Effector memory CD4-positive, alpha-beta T cell (primary cell): ENCODE measurements around the gene THBD.

Experiments
- DNase-seq, 3 donors: peaks; one replicate each; pipeline ENCODE4 v3.0.0-alpha.2; 2020
- H3K27ac ChIP-seq: 2 replicates; pipeline ENCODE4 v1.7.0; 2013; ENCODE audit warnings: mild to moderate bottlenecking, low read length, moderate library complexity; ENCODE audit not compliant: insufficient read depth, poor library complexity, severe bottlenecking
- H3K27me3 ChIP-seq: replicated peaks from 2 replicates; pipeline ENCODE4 v1.7.0; 2013; ENCODE audit warnings: mild to moderate bottlenecking, low read length; ENCODE audit not compliant: insufficient read depth, control insufficient read depth, poor library complexity, severe bottlenecking
- H3K36me3 ChIP-seq: 2 replicates; pipeline ENCODE4 v1.7.0; 2013; ENCODE audit warnings: mild to moderate bottlenecking, low read length, moderate library complexity; ENCODE audit not compliant: control insufficient read depth, insufficient read depth
- H3K4me1 ChIP-seq: 2 replicates; pipeline ENCODE4 v1.7.0; 2013; ENCODE audit warnings: low read length, mild to moderate bottlenecking; ENCODE audit not compliant: control insufficient read depth, insufficient read depth, poor library complexity, severe bottlenecking
- H3K4me3 ChIP-seq: 2 replicates; pipeline ENCODE4 v1.7.0; 2013; ENCODE audit warnings: low read length, low read depth, mild to moderate bottlenecking; ENCODE audit not compliant: insufficient read depth, poor library complexity, severe bottlenecking
- H3K9me3 ChIP-seq: 2 replicates; pipeline ENCODE4 v1.7.0; 2013; ENCODE audit warnings: mild to moderate bottlenecking, low read length, moderate library complexity; ENCODE audit not compliant: control insufficient read depth

Gene THBD

DNA sequence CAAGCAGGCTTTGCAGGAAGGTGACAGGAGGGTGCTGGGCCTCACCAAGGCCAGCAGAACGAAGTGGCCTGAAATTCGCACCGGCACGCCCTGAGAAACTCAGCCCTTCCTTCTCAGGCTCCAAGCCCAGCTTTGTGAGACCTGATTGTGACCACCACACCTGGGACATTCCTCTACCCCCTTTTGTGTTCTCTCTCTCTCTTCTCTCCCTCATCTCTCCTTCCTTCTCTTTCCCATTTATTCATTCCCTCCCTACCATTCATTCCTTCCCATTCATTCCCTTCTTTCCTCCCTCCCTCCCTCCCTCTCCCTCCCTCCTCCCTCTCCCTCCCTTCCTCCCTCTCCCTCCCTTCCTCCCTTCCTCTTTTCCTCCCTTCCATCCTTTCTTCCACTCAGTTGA, 27.8 kb upstream of the THBD start:
- no peak overlapping the region for H3K27ac ChIP-seq
- H3K9me3 ChIP-seq = no peaks in the 10 kb centered on the region
- no peaks in the 10 kb centered on the region for H3K27me3 ChIP-seq
- H3K4me1 ChIP-seq = no peaks in the 10 kb centered on the region
- H3K4me3 ChIP-seq = no peak overlapping the region
- DNase-seq = no peak
- no peaks in the 10 kb centered on the region for H3K36me3 ChIP-seq

DNA sequence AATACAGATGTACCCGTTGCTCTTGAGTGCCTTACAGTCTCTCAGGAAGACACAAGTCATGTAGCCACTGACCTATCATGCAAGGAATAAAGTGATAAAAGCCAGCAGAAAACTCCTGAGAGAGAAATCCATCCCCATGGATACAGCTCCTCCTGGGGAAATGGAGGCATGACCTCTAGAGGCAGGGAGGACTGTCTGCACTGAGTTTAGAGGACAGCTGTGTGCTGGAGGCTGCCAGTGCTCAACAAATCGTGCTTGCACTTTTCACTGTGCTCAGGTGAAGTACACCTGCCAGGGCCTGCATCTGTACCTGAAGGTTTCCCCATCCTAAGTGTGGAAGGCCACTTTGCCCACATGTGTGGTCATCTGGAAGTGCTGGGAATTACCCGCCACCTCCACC, 24.6 kb upstream of the THBD start:
- H3K27ac ChIP-seq = no peak overlapping the region
- H3K4me1 ChIP-seq = no peaks in the 10 kb centered on the region
- no peaks in the 10 kb centered on the region for H3K9me3 ChIP-seq
- no peak overlapping the region for H3K4me3 ChIP-seq
- no peaks in the 10 kb centered on the region for H3K27me3 ChIP-seq
- no peak for DNase-seq
- no peaks in the 10 kb centered on the region for H3K36me3 ChIP-seq

DNA sequence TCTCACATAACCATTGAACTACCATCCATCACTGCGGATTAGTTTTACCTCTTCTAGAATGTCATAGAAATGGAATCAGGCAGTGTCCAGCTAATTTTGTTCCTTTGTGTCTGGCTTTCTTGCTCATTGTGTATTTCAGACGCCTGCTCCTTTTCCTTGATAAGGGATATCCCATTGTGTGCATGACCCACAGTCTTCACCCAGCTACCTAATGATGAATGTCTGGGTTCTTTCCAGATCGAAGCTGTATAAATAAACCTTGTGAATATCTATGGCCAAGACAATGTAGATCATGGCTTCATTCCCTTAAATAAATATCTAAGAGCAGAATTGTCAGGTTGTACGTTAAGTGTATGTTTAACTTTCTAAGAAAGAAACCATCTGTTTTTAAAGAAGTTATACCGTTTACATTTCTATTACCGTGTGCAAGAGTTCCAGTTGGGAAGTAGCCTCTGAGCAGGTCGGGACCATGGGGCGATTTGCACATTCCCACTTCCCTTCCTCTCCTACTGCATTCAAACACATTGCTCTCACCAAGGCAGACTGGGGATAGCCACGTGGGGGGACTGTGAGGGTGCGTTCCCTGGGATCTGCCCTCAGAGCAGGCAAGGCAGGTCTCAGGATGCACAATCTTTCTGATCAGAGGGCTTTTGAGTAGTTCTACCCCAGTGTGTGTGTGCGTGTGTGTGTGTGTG, 23.6 kb upstream of the THBD start:
- no peaks in the 10 kb centered on the region for H3K27me3 ChIP-seq
- H3K36me3 ChIP-seq = no peaks in the 10 kb centered on the region
- H3K4me1 ChIP-seq = no peaks in the 10 kb centered on the region
- H3K27ac ChIP-seq = no peak overlapping the region
- no peak overlapping the region for H3K4me3 ChIP-seq
- no peak for DNase-seq
- no peaks in the 10 kb centered on the region for H3K9me3 ChIP-seq

DNA sequence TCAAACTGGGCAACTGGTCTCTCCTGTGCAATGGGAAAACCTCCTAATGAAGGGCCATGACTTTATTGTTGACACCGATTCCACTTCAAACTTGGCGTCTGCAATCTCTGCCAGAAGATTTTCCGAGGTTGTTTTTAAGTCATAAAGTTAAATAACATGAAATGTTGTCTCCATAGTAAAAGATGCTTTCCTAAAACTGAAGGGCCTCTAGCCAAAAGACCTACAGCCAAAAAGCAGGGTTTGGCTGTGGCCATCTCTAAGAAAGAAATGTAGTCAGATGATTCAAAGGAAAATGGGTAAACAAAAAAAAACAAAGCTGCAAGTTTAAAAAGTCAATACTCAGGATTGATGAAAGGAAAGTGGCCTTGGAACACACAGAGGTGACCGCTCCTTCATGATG, 22.5 kb upstream of the THBD start:
- H3K4me3 ChIP-seq = no peak overlapping the region
- no peaks in the 10 kb centered on the region for H3K9me3 ChIP-seq
- no peak overlapping the region for H3K27ac ChIP-seq
- DNase-seq = no peak
- H3K27me3 ChIP-seq = no peaks in the 10 kb centered on the region
- H3K4me1 ChIP-seq = no peaks in the 10 kb centered on the region
- no peaks in the 10 kb centered on the region for H3K36me3 ChIP-seq

DNA sequence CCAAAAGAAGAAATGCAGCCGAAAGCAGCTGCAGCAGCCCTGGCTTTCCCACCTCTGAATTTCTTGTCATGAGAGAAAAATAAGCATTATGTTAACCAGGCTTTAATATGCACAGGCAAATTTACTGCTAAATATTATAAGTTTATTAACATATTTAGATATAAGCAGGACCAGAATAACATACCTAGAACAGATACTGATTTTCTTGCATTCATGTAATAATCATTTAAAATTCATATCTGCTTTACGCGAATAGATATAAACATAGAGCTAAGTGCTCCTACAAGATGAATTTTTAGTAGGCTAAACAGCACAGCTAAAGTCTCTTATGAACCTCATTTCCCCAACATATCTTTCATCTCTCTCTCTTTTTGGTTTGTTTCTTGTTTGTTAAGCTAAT, 21.9 kb upstream of the THBD start:
- no peak for DNase-seq
- Histone ChIP-seq H3K9me3 (no peaks in the 10 kb centered on the region), H3K27me3 (no peaks in the 10 kb centered on the region), H3K36me3 (no peaks in the 10 kb centered on the region), H3K4me1 (no peaks in the 10 kb centered on the region), H3K4me3 (no peak overlapping the region), H3K27ac (no peak overlapping the region)

DNA sequence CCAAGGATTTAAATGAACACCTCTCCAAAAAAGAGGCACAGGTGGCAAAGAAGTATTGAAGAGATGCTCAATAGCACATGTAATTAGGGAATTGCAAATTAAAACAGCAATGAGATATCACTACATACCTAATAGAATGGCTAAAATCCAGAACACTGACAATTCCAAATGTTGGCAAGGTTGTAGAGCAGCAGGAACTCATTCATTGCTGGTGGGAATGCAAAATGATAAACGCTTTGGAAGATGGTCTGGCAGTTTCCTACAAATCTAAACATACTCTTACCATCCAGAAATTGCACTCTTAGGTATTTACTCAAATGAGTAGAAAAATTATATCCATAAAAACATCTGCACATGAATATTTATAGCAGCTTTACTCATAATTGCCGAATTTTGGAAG, 19.6 kb upstream of the THBD start:
- Histone ChIP-seq H3K27me3 (no peaks in the 10 kb centered on the region), H3K4me3 (no peak overlapping the region), H3K36me3 (no peaks in the 10 kb centered on the region), H3K9me3 (no peaks in the 10 kb centered on the region), H3K27ac (no peak overlapping the region), H3K4me1 (no peaks in the 10 kb centered on the region)
- DNase-seq = no peak

DNA sequence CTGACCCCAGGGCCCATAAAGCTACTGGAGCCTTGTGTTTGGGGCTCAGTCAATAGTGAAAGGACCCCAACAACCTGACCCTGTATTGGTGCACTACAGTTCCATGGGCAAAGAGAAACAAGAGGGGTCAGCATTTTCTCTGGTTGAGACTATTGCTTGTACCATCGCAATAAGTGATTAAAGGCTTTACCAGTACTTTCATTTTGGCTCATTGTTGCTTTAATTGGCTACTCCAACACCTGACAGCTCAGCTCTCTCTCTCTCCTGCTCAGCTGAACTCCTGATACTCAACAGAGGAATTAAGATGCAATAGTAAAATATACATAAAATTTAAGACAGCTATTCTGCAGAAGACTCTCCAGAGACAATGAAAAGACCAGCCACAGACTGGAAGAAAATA, 18.8 kb upstream of the THBD start:
- no peak overlapping the region for H3K4me3 ChIP-seq
- no peak for DNase-seq
- H3K9me3 ChIP-seq = no peaks in the 10 kb centered on the region
- no peaks in the 10 kb centered on the region for H3K4me1 ChIP-seq
- H3K27me3 ChIP-seq = no peaks in the 10 kb centered on the region
- H3K27ac ChIP-seq = no peak overlapping the region
- H3K36me3 ChIP-seq = no peaks in the 10 kb centered on the region

DNA sequence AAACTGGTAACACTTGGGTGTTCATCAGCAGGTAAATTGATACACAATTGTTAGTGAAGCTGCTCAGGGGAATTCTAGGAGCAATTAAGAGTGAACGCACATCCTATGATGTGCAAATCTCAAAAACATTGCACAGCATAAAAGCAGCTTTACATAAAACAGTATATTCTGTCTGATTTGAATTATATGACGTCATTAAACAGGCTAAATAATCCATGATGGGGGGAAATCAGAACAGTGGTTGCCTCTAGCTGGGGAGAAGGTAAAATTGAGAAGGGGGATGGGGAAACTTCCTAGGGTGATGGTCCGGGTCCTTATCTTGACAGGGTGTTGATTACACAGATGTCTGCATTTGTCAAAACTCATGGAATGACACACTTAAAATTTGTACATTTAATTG, 17.3 kb upstream of the THBD start:
- Histone ChIP-seq H3K4me3 (no peak overlapping the region), H3K9me3 (no peaks in the 10 kb centered on the region), H3K27me3 (no peaks in the 10 kb centered on the region), H3K27ac (no peak overlapping the region), H3K4me1 (no peaks in the 10 kb centered on the region), H3K36me3 (no peaks in the 10 kb centered on the region)
- DNase-seq = no peak

DNA sequence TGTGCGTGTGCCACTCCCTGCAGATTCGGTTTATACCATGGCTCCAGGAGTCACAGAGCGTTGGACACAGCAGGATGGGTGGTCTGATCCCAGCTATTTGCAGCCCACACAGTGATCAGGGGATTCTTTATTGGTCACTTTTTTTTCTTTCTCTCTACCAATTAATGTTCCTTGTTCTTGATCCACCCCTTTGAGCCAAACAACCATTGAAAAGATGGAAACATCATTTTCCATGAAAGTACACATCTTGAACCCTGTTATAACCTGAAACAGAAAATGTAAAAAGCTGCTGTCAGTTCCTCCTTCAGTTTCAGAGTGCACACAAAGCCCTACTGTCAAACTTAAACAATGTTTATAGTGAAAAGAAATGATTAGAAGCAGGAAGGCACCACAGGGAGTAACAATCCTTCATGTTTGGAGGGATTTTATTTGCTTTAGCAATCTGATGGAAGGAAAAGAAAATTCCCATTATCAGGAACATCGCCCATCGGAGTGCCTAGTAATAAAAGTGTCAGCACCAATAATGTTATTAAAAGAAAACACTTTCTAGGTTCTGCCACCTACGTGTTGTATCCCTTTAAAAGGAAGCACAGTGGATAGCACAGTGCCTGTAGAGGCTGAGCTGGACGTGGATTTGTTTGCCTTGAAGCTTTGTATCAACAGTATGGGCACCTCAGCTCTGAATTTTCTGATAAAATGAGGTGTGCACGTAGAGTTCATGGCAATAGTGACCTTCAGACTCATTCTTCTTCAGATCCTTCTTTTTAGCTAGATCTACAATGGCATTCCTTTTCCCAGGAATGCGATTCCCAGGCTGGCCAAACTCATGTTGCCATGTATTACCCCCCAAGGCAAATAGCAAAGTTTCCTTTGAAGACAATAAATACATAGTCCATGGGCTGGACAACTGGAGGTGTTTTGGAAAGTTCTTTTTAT, 16.1 kb upstream of the THBD start:
- DNase-seq = no peak
- Histone ChIP-seq H3K27me3 (no peaks in the 10 kb centered on the region), H3K9me3 (no peaks in the 10 kb centered on the region), H3K27ac (no peak overlapping the region), H3K36me3 (no peaks in the 10 kb centered on the region), H3K4me1 (no peaks in the 10 kb centered on the region), H3K4me3 (no peak overlapping the region)

DNA sequence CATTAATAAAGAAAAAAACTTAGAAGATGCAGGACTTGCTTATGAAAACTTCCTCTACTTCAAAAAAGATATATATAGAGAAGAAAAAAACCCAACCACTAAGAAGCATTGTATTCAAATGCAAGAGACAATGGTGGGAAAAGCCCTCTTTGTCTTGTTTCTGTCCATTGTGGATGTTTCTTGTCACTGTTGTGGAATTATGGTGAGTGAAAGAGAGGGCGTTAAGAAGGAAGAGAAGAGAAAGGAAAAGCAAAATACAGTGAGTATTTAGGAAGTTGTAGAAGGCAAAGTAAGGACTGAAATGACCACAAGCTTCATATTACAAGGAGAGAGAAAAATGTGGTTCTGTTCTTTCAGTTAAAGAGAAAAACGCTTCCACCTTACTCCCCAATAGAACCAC, 14.1 kb upstream of the THBD start:
- Histone ChIP-seq H3K9me3 (no peaks in the 10 kb centered on the region), H3K36me3 (no peaks in the 10 kb centered on the region), H3K4me1 (no peaks in the 10 kb centered on the region), H3K27ac (no peak overlapping the region), H3K4me3 (no peak overlapping the region), H3K27me3 (no peaks in the 10 kb centered on the region)
- no peak for DNase-seq
